GM21619 (cell line): ENCODE measurements around the gene SWI5.

Experiments used
- ATAC-seq: cut with Tn5 transposase; IDR thresholded peaks from one replicate; pipeline ENCODE4 v1.9.1; 2021; ENCODE audit not compliant: unreplicated experiment

Gene SWI5

GRCh38 chr9:128251732-128252100, 24.4 kb upstream of the SWI5 start:
- ATAC-seq, result no peak

GRCh38 chr9:128252317-128253139, 23.5 kb upstream of the SWI5 start:
- ATAC-seq, result no peak

- no peak for ATAC-seq
These were observed 22.7 kb upstream of the SWI5 start for GRCh38 chr9:128253140-128253990.

- no peak for ATAC-seq
These were observed 22.1 kb upstream of the SWI5 start for GRCh38 chr9:128253991-128254346.

GRCh38 chr9:128254362-128254761, 21.7 kb upstream of the SWI5 start:
- ATAC-seq, result no peak

GRCh38 chr9:128254855-128255759, 21.0 kb upstream of the SWI5 start:
- no peak for ATAC-seq

GRCh38 chr9:128257086-128257825, 18.8 kb upstream of the SWI5 start:
- no peak for ATAC-seq

GRCh38 chr9:128257907-128258306, 18.2 kb upstream of the SWI5 start:
- ATAC-seq, result no peak

- ATAC-seq, result no peak
These were observed 17.8 kb upstream of the SWI5 start for GRCh38 chr9:128258326-128258725.

- no peak for ATAC-seq
These were observed 16.9 kb upstream of the SWI5 start for GRCh38 chr9:128259156-128259555.

GRCh38 chr9:128260340-128260739, 15.7 kb upstream of the SWI5 start:
- no peak for ATAC-seq

GRCh38 chr9:128262687-128263086, 13.4 kb upstream of the SWI5 start:
- no peak for ATAC-seq

GRCh38 chr9:128265348-128265847, 10.7 kb upstream of the SWI5 start:
- ATAC-seq, result no peak

GRCh38 chr9:128266868-128267590, 9.0 kb upstream of the SWI5 start:
- ATAC-seq, result no peak

GRCh38 chr9:128271112-128271511, 5.0 kb upstream of the SWI5 start:
- no peak for ATAC-seq

GRCh38 chr9:128271512-128271911, 4.6 kb upstream of the SWI5 start:
- no peak for ATAC-seq

- no peak for ATAC-seq
These were observed 1.8 kb upstream of the SWI5 start for GRCh38 chr9:128274245-128274644.

GRCh38 chr9:128275198-128276007, 673 bp upstream of the SWI5 start, which contains the start of gene GOLGA2:
Gene GOLGA2, minus strand, starts transcription at chr9:128276007. Its CDS starts 31 bp downstream, at chr9:128275976.
- ATAC-seq, result peak; percentile 49
